ENCODE measurements around the gene GLI3.

DNA sequence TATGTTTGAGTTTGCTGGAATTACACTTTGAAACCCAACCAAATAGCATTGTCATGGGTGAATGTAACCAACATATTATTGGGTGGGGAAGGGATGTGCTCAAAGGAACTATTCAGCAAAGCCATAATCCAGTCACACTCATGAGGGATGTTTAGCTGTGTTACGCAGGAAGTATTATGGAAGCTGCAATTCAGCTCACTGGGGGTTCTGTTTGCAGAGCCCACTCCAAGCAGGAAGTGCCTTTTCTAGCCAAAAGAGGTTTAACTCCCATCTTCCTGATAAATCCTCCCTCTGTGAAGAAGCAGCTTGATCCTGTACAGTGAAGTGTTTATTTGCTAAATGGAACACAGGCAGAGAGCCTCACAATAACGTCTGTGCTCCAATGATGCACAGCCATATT, 172.5 kb downstream of the GLI3 start:
- TF ChIP-seq, protein P1, sequence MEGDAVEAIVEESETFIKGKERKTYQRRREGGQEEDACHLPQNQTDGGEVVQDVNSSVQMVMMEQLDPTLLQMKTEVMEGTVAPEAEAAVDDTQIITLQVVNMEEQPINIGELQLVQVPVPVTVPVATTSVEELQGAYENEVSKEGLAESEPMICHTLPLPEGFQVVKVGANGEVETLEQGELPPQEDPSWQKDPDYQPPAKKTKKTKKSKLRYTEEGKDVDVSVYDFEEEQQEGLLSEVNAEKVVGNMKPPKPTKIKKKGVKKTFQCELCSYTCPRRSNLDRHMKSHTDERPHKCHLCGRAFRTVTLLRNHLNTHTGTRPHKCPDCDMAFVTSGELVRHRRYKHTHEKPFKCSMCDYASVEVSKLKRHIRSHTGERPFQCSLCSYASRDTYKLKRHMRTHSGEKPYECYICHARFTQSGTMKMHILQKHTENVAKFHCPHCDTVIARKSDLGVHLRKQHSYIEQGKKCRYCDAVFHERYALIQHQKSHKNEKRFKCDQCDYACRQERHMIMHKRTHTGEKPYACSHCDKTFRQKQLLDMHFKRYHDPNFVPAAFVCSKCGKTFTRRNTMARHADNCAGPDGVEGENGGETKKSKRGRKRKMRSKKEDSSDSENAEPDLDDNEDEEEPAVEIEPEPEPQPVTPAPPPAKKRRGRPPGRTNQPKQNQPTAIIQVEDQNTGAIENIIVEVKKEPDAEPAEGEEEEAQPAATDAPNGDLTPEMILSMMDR (IDR thresholded peaks at IDR 0.05): no peak
- no peak for TF ChIP-seq POLR2AphosphoS5 (IDR thresholded peaks at IDR 0.05)
